HG03378 (cell line): ENCODE measurements around the gene ZNF319.

ENCODE experiments used
- ATAC-seq: cut with Tn5 transposase; IDR thresholded peaks from one replicate; pipeline ENCODE4 v1.9.1; 2021; ENCODE audit warnings: mild to moderate bottlenecking, moderate library complexity; ENCODE audit not compliant: unreplicated experiment

ZNF319 gene

DNA sequence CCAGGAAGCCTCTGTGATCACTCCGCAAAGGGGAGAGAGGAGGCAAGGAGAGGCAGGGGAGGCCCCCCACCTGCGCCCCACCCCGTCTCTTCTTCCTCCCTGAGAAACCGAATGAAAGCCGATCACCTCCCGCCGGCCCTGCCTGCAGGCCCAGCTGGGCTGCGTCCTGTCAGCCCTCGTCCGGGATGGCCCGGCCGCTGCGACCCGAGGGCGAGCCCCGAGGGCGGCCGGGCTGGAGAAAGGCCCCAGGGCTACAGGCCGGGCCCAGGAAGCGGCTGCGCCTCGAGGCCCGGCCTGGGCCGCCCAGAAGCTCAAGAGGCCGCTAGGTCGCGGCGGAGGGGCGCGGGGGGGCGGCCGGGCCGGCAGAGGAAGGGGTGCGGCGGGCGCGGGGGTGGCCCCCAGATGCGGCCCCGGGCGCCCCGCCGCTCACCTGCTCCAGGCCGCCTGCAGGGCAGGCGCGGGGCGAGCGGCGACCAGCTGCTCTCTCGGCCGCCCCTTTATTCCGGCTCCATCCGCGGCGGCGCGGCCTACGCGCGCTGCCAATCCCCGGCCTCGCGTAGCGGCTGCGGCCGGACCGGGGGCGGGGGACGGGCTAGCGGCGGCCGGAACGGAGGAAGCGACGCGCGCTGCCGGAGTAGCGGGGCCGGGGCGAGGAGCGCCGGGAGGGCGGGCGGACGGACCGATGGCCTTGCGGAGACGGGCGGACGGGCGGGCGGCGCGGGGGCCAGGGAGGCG, at the start of gene ZNF319:
Gene ZNF319, minus strand, starts transcription at position 702 of the 735 bp plus-strand sequence. CDS start 2,407 bp downstream, outside the sequence.
- ATAC-seq, result no peak

DNA sequence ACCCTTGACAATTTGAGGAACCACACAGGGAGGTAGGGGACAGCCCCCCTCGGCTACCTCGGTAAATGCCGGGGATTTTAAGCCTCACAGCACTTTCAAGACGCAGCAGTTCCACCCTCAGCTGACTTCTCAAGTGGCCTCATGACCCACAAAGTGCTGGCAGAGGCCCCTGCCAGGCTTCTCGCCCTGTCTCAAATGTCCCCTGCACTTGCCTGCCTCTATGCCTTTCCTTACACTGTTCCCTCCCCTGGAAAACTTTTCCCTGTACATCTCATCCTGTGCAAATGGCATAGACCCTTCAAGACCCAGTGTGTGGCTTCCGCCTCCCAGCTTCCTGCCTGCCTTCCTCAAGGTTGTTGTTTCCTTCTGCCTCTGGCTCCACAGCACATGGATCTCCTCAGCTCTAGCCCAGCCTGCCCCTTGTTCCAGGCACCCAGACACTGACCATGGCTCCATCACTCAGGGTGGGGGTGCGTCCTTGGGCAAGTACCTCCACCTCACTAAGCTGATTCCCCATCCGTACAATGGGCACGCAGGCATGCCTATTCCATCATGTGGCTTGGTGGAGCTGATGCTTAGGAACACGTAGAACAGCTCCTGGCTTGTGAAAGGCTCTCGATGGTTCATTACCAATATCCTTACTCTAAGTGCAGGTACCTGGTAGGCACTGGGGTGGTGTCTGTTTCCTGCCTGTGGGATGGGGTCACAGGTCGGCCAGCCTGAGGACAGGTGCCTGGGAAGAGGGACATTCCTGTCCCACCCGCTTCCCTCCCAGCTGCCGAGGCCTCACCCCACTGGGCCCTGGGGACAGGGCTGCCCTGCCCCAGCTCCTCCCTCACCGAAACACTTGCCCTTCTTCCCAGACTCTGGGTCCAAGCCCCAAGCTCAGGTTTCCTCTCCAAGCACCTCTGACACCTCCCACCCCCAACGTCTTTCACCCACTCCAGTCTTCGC, 49.0 kb upstream of the ZNF319 start:
- no peak for ATAC-seq

DNA sequence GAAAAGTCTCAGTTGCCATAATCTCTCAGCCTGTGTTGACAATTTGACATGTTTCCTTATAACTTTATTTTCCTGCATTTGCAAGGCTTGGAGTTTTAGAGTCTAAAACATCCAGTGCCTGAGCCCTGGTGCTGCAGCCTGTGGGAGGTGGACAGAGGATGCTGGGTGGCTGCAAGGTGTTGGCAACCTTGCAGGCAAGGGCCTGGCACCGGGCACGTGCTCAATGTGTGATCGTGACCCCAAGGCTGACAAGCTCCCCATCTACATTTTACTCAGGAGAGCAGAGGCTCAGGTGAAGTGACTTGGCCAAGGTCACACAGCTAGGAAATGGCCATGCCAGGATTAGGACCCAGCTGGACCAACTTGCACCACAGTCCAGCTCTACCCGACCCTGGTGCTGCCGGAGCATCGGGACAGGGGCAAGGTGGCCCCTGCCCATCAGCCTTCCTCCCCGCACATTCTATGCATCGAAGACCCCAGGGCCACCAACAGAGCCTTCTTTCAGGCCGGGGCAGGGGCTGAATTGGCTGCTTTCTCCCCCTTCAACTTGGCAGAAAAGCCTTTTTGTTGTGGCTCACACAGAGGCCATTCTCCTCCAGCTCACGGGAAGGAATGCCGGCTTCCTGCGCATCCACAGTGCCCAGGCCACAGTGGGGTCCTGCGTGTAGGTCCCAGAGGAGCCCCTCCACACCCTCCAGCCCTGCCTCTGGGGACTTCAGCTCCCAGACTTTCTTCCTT, 48.2 kb upstream of the ZNF319 start:
- ATAC-seq, result no peak

DNA sequence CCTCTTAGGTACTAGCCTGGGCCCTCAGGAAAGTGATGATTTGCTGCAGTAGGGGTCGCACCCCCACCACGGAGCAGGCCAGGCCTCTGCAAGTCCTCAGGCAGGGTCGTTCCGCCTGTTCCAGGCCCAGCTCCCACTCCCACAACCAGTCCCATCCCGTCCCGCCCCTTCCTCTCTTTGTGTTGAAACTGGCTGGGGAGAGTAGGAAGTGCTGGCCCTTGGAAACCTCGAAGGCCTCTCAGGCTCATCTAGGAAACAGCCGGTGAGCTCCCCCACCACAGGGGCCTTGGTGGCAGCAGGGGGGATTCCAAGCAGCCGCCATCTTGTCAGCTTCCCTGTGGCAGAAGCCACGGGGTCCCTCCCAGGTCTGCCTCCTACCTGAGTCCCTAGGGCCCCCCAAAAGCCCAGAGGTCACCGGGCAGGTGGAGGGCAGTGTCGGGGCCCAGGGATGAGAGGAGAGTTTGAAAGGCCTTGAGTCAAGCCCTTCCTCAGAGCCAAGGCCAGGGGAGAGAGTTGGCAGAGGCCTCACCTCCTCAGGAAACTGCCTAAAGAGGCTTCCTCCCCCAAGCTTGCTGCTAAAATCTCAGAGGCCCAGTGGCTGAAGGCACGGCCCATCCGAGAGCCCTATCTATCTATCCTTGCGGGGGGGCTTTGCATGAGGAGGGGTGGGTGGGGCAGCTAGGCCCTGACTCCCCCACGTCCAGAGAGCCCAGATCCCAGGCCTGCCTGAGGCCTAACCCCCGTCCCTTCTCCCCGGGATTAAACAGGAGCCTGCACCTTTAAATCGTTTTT, 47.3 kb upstream of the ZNF319 start:
- no peak for ATAC-seq

DNA sequence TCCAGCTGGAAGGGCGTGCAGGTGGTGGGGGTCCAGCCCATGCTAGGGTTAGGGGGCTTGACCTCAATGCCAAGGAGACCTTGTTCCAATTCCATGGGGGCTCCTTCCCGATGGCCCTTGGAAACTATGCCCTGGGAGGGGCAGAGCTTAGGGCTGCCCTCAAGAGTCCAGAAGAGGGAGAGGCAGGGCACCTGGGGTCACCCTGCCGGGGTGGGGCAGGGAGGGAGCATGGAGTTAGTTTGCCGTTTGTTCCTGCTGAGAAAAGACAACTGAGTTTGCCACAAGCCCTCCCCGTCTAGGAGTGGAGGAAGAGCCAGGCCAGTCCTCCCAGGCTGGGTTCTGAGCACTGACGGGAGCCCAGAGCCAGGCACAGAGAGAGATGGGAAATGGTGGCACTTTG, 46.5 kb upstream of the ZNF319 start:
- no peak for ATAC-seq

DNA sequence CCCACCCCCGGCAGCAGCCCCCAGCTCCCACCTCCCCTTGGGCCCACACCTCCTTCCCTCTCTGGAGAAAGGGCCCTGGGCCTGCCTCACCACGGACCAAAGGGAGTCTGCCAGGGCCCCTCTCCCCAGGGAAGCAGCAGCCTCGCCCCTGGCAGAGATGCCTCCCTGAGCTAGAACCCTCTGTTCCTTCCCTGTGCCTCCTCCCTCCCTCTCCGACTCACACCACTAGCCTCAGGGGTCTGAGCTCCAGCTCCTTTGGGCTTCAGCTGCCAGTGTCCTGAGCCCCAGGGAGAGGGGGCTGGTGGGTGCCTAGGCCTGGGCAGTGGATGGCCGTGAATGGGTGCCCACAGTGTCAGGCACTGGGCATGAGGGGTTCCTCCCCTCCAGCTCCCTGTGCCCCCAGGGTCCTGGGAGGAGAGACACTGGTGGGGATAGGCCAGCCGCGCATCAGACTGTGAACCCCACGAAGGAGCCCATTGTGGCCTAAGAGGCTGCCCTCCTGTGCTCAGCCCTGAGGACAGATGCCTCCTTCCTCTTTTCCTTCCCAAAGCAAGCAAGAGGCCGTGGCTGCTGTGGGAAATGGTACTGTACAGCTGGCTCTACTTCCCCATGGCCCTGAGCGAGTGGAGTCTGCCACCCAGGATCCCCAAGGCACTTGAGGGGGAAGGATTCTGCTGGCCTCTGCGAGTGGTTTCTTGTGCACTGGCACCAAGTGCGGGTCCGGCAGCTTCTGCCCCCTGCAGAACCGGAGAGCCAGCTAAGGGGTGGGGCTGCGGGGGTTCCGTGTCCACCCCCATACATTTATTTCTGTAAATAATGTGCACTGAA, 45.8 kb upstream of the ZNF319 start:
- no peak for ATAC-seq

DNA sequence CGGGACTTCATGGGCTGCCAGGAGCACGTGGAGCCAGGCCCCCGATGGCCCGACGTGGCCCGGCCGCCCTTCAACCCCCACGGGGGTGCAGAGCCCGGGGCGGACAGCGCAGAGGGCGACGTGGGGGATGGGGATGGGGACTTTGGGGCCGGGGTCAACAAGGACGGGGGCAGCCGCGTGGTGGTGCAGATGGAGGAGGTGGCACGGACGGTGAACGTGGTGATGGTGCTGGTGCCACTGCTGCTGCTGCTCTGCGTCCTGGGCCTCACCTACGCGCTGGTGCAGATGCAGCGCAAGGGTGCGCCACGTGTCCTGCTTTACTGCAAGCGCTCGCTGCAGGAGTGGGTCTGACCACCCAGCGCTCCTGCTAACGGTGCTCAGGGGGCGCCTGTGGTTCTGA, 44.6 kb upstream of the ZNF319 start:
- no peak for ATAC-seq

DNA sequence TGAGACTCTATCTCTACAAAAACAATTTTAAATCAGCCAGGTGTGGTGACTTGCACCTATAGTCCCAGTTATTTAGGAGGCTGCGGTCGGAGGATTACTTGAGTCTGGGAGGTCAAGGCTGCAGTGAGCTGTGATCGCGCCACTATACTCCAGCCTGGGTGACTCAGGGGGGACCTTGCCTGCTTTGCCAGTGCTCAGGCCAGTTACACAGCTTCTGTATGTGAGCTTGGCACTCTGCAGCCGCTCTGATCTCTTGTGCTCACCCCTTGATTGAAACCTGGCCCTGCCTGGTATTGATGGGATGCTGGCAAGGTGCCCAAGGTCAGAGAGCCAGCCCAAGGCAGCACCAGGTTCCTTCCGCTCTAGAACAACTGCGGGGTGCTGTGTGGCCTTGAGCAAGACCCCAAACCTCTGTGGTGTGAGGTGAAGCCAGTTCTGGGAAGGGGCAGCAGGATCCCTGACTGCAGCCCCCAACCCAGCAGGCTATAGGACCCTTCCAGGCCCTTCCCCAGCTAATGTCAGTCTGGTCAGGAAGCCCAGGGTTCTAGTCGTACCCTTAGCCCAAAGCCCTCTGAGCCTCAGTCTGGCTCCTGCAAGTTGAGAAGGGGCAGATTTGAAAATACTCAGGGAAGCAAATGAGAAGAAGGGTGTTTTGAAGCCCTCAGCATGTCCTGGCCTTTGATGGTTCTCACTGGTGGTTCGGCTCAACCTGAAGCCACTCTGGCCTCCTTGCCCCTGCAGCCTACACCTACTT, 44.0 kb upstream of the ZNF319 start:
- ATAC-seq, result no peak

DNA sequence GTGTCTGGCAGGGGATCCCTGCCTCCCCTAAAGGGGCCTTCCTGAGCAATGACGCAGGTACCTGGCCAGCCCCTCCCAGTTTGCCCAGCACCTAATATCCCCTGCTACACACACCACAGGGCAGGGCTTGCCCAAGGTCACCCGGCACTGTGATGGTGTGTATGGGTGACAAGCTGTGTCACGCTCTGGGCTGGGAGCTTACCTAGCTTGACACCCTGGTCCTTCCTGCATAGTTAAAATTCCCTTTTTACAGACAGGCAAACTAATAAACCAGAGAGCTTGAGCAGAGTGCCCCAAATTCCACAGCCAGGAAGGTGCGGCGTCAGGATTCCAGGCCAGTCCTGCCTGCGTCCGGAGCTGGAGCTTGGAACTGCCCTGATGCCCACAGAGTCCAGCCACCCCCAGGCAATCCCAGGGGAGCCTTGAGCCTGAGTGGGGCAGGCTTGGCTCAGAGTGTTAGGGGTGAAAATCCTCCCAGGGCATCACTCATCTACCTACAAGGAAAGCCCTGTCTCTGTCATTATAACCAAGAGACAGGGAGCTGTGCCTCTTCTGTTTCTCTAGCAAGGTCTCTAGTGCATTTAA, 43.2 kb upstream of the ZNF319 start:
- ATAC-seq, result no peak

DNA sequence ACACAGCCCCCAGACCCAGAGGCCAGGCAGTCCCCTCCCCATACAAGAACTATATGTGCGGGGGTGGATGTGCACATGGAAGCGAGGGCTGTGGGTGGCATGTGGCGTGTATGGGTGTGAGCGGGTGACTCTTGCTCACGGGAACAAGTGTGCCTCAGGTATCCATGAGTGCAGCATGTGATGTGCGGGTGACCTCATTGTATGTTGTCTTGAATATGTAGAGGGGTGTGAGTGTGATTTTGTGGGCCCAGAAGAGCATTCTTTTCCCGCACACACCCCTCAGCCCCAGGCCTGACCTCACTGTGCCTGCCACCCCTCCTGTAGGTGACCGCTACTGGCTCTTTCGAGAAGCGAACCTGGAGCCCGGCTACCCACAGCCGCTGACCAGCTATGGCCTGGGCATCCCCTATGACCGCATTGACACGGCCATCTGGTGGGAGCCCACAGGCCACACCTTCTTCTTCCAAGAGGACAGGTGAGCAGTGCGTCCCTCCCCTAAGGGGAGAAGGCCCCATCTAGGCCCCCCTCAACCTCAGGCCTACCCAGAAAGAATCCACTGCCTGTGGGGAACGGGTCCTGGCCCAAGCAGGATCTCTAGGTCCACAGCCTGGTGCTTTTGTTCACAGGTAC, 42.5 kb upstream of the ZNF319 start:
- ATAC-seq, result no peak

DNA sequence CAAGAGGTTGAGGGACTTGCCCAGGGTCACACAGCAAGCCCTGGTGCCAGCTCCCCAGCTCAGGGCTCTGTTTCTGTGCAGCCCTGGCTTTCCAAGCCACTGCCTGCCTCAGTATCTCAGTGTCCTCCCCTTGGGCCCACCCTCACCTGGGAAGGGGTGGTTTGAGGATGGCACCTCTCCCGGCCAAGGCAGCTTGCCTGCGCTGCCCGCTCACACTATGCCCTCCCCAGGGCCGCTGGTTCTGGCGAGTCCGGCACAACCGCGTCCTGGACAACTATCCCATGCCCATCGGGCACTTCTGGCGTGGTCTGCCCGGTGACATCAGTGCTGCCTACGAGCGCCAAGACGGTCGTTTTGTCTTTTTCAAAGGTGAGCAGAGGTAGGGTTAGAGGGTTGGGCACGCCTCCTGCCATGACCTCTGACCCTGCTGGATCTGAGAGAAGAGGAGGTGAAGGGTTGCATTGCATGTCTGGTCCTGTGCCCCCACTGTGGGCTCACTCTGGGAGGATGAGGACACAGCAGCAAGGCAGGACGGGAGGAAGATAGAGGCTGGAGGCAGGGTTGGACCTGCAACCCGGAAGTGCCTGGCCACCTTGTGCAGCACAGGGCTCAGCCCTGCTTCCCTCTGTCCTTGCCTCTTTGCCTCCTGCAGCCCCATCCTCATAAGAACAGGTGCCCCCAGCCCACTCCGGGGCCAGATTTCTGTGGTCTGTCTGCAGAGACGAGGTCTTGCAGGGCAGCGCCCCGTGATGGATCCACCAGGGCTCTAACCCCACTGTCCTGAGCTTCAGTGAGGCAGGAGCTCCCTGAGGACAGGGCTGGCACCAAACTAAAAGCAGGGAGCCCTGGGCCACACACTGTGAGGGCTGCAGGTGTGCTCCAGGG, 41.8 kb upstream of the ZNF319 start:
- ATAC-seq, result no peak

DNA sequence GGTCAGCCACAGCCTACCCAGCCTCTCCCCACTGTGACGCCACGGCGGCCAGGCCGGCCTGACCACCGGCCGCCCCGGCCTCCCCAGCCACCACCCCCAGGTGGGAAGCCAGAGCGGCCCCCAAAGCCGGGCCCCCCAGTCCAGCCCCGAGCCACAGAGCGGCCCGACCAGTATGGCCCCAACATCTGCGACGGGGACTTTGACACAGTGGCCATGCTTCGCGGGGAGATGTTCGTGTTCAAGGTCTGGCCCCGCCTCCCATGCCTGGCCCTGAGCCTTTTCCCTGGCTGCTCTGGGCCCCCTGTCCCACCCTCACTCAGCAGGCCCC, 41.1 kb upstream of the ZNF319 start:
- ATAC-seq, result no peak

DNA sequence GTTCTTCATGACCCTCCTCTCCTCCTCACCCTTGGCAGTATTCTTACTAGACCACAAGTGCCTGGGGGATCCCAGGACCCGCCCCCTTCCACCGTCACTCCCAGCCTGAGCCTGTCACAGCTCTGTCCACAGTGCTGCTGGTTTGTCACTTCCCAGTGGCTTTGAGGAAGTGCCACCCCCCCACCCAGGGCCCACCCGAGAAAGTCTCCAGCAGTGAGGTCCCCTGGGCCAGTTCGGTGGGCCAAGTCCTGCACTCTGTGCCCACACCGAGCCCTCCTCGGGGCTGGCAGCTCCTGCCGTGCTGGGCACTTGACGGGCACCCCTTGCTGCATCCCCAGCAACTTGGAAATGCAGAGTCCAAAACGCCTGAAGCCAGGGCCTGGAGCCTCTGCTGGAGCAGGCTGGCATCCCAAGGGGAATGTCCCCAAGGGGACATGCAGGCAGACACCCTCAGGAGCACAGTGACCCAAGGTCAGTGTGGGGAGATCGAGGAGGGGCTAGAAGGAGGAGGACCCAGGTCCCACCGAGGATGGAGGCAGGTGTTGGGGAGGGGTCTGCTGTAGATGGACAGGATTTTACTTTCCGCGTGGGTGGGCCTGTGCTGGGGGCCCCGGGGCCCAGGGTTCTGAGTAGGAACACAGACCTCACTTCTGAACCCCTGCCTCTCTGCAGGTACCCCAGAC, 40.6 kb upstream of the ZNF319 start:
- no peak for ATAC-seq

DNA sequence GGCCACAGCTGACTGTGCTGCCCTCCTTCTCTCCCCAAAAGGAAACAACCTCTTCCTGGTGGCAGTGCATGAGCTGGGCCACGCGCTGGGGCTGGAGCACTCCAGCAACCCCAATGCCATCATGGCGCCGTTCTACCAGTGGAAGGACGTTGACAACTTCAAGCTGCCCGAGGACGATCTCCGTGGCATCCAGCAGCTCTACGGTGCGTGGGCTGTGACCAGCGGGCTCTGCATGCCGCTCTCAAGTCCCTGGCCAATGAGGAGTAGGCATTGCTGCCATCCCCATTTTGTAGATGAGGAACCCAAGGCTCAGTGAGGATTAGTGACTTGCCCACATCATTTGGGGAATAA, 40.0 kb upstream of the ZNF319 start:
- ATAC-seq, result no peak

DNA sequence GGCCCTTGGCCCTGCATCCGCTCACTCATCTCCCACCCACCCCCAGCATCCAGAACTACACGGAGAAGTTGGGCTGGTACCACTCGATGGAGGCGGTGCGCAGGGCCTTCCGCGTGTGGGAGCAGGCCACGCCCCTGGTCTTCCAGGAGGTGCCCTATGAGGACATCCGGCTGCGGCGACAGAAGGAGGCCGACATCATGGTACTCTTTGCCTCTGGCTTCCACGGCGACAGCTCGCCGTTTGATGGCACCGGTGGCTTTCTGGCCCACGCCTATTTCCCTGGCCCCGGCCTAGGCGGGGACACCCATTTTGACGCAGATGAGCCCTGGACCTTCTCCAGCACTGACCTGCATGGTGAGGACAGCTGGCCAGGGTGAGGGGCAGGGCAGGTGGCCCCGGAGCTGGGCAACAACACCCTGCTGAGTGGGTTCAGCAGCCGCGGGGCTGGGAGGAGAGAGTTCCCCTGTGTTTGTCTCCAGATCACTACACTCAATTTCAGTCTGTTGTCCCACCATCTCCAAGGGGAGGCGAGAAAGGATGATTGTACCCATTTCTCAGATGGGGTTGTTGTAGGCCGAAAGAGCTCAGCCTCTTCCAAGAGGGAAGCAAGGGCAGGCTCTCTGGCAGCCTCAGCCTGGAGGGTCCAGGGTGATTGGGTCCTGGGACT, 39.5 kb upstream of the ZNF319 start:
- no peak for ATAC-seq

DNA sequence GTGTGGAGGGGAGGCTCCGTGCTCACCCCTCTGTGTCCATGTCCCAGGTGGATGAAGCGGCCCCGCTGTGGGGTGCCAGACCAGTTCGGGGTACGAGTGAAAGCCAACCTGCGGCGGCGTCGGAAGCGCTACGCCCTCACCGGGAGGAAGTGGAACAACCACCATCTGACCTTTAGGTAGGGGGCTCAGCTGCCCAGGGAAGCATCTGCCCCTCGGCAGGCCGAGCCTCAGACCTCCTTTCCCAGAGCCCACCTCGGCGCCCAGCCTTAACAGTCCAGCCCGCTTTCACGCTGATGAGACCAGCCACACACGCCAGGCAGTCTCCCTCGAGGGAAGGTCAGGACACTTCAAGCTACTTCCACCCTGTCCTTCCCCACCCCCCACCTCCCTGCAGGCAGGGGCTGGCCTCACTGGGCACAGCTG, 37.8 kb upstream of the ZNF319 start:
- no peak for ATAC-seq
